HL-60 (cell line): ENCODE measurements around the gene SPATA2.

Source experiments
- DNase-seq, 2 experiments: peaks; one replicate each; pipeline ENCODE4 v3.0.0-alpha.2; 2010 to 2020; ENCODE audit warnings: low read depth in 1 of 2, low spot score in 1 of 2
- H3K27ac ChIP-seq: fragments of 250-450 bp; sonication (Bioruptor Pico); replicated peaks from 2 replicates; pipeline ENCODE4 v1.5.1; 2020; ENCODE audit warnings: mild to moderate bottlenecking, moderate library complexity
- H3K27me3 ChIP-seq: fragments of 250-450 bp; sonication (Bioruptor Pico); 2 replicates; pipeline ENCODE4 v1.5.1; 2021; ENCODE audit warnings: mild to moderate bottlenecking, moderate library complexity; ENCODE audit not compliant: insufficient read depth, poor library complexity, severe bottlenecking
- H3K4me3 ChIP-seq: replicated peaks from 2 replicates; pipeline ENCODE4 v1.5.1; 2011; ENCODE audit warnings: mild to moderate bottlenecking, control low read depth, low read length; ENCODE audit not compliant: insufficient read depth
- GABPA ChIP-seq: IDR thresholded peaks from 2 replicates; pipeline ENCODE4 v1.6.1; 2012; ENCODE audit warnings: low read depth
- POLR2AphosphoS5 ChIP-seq: IDR thresholded peaks from 2 replicates; pipeline ENCODE4 v1.6.1; 2012; ENCODE audit warnings: low read depth
- SPI1 ChIP-seq: IDR thresholded peaks from 2 replicates; pipeline ENCODE4 v1.6.1; 2012; ENCODE audit warnings: low read depth, mild to moderate bottlenecking, borderline replicate concordance
- TF ChIP-seq, protein P1 (sequence below): IDR thresholded peaks from one replicate; pipeline ENCODE4 v1.5.1; 2011; ENCODE audit warnings: low read length, control low read depth, inconsistent platforms; ENCODE audit not compliant: insufficient read depth
- TF ChIP-seq, protein P2 (sequence below): IDR thresholded peaks from 2 replicates; pipeline ENCODE4 v1.6.1; 2012; ENCODE audit warnings: low read depth; ENCODE audit not compliant: insufficient replicate concordance

Gene SPATA2

DNA sequence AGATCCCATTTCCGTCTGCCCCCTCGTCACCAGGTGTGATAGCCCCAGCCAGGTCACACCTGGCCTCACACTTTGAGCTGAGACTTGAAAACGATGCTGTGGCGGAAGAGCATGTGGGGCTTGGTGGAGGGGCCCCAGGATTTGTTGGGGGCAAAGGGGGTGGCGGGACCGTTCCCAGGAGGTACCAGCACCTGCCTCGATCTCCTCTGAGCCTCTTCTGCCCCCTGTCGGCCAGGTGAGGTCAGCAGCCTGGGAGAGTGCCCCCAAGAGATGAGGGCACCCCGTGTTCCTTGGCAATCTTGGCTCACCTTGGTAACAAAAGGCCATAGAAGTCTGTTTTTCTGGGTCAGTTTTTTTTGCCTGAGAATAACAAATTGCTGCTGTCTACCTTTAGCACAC is 25.4 kb downstream of the SPATA2 start:
- DNase-seq: no peak
- Histone ChIP-seq H3K27me3 (no peaks in the 10 kb centered on the region), H3K27ac (no peak overlapping the region), H3K4me3 (no peak overlapping the region)
- TF ChIP-seq POLR2AphosphoS5 (no peak), GABPA (no peak), SPI1 (no peak)
- TF ChIP-seq, protein P1, sequence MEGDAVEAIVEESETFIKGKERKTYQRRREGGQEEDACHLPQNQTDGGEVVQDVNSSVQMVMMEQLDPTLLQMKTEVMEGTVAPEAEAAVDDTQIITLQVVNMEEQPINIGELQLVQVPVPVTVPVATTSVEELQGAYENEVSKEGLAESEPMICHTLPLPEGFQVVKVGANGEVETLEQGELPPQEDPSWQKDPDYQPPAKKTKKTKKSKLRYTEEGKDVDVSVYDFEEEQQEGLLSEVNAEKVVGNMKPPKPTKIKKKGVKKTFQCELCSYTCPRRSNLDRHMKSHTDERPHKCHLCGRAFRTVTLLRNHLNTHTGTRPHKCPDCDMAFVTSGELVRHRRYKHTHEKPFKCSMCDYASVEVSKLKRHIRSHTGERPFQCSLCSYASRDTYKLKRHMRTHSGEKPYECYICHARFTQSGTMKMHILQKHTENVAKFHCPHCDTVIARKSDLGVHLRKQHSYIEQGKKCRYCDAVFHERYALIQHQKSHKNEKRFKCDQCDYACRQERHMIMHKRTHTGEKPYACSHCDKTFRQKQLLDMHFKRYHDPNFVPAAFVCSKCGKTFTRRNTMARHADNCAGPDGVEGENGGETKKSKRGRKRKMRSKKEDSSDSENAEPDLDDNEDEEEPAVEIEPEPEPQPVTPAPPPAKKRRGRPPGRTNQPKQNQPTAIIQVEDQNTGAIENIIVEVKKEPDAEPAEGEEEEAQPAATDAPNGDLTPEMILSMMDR: no peak
- TF ChIP-seq, protein P2, sequence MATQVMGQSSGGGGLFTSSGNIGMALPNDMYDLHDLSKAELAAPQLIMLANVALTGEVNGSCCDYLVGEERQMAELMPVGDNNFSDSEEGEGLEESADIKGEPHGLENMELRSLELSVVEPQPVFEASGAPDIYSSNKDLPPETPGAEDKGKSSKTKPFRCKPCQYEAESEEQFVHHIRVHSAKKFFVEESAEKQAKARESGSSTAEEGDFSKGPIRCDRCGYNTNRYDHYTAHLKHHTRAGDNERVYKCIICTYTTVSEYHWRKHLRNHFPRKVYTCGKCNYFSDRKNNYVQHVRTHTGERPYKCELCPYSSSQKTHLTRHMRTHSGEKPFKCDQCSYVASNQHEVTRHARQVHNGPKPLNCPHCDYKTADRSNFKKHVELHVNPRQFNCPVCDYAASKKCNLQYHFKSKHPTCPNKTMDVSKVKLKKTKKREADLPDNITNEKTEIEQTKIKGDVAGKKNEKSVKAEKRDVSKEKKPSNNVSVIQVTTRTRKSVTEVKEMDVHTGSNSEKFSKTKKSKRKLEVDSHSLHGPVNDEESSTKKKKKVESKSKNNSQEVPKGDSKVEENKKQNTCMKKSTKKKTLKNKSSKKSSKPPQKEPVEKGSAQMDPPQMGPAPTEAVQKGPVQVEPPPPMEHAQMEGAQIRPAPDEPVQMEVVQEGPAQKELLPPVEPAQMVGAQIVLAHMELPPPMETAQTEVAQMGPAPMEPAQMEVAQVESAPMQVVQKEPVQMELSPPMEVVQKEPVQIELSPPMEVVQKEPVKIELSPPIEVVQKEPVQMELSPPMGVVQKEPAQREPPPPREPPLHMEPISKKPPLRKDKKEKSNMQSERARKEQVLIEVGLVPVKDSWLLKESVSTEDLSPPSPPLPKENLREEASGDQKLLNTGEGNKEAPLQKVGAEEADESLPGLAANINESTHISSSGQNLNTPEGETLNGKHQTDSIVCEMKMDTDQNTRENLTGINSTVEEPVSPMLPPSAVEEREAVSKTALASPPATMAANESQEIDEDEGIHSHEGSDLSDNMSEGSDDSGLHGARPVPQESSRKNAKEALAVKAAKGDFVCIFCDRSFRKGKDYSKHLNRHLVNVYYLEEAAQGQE: no peak

DNA sequence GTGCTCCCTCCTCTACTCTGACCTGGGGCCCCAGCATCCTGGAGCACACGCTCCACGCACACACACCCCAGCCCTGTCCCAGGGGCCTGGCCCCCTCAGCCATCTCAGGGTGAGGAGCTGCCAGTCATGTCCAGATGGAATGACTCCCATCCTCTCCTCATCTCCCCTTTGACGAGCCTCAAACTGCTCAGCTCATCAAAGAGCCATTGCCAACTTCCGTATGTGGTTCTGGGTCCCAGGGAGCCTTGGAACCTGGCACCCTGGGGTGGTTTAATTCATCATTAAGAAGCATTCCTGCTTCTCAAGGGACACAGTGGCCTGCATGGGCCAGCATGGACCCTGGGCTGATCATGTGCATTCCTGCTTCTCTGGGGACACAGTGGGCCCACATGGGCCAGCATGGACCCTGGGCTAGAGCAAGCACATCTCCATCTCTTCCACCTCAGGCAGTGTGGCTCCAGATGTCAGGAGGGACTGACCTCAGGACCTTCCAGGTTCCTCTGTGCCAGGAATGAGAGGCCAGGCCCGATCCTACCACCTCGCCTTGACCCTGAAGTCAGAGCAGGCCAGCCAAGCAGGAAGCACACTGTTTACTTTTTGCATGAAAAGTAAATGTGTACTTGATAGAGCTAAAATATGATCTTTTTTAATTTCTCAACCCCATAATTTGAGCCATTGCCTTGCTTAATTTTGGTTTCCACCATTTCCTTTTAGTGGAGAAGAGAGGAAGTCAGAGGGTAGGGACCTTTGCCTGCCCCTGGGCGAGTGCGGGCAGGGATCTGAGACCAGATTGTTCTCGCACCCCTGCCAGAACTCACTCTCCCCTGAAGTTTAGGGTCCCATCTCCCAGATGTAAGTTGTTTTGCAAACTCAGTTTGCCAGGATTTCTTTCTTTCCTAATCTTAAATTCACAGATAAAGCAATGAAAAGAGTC is 26.1 kb downstream of the SPATA2 start:
- no peak overlapping the region for H3K4me3 ChIP-seq
- DNase-seq: peak in 1 of 2 experiments; percentile 29
- H3K27me3 ChIP-seq: no peaks in the 10 kb centered on the region
- TF ChIP-seq, protein P2: no peak
- peak; percentile 81 for TF ChIP-seq SPI1
- peak overlapping the region; percentile 6 for H3K27ac ChIP-seq

DNA sequence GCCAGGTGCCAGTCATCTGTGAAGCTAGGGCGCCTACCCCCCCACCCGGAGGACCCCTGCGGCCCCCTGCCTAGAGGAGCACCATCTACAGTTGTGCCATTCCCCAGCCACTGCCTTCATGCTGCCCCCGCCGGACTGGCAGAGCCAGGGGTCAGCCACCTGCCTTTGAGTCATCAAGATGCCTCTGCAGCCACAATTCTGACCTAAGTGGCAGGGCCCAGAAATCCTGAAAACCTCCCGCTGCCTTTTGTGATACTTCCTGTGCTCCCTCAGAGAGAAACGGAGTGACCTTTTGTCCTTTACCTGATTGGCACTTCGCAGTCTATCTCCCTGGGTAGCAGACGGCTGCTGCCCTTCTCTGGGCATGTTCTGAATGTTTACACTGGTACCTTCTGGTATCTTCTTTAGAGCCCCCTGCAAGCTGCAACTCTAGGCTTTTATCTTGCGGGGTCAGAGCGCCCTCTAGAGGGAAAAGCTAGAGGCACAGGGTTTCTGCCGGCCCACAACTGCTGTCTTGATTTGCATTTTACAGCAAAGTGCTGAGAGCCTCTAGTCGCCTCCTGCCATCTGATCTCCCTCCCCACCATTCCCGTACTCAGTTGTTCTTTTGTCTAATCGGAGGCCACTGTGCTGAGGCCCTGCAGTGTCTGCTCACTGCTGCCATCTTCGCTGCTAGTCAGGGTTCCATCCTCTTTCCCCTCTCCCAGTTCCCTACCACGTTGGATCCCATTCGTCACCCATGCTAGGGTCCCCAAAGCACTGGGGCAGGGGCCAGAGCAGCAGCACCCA is 26.9 kb downstream of the SPATA2 start:
- Histone ChIP-seq H3K4me3 (no peak overlapping the region), H3K27me3 (no peaks in the 10 kb centered on the region), H3K27ac (peak overlapping the region; percentile 6; the same call in 1 of the 2 replicates)
- DNase-seq: peak in 1 of 2 experiments; percentile 55
- TF ChIP-seq SPI1: no peak
- TF ChIP-seq, protein P1: peak; percentile 84
- no peak for TF ChIP-seq GABPA
- TF ChIP-seq, protein P2: no peak
- no peak for TF ChIP-seq POLR2AphosphoS5
